Femur (tissue), 1 donor: Measurements from ENCODE around the gene CCNK.

Experiments
- DNase-seq: peaks from one replicate; pipeline ENCODE4 v3.0.0-alpha.2; 2017

CCNK gene

DNA sequence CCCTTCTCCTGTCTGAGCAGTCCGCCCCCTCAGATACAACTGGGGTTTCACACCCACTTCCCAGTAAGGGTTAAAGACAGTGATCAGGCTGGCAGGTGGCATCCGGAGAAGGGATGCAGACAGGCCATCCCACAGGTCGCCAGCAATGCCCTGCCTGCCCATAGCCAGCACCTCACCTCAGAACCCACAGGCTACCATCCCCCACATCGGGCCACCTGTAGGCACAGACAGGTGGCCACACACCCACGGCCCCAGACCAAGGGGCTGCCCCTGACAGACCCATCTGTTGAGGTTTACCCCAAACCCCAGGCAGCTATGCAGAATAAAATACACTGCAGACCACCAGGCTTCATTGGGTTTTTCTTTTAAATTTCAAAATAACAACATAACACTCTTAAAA lies 57.5 kb downstream of the CCNK start:
- no peak for DNase-seq

DNA sequence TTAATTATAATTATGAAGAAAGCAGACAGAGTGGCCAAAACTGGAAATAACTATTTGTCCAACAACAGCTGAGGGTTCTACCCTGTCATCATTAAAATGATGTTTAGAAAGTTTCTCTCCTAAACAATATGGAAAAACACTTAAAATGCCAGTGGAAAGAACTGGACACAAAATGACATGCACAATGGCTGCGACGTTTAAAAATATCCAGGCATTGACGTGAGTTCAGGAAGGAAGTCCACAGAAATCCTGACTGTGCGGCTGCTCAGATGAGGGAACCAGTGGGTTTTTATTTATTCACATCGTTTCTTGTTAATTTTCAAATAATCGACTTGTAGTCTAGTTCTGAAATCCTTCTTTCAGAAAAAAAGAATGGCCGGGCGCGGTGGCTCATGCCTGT lies 58.3 kb downstream of the CCNK start:
- DNase-seq: no peak

DNA sequence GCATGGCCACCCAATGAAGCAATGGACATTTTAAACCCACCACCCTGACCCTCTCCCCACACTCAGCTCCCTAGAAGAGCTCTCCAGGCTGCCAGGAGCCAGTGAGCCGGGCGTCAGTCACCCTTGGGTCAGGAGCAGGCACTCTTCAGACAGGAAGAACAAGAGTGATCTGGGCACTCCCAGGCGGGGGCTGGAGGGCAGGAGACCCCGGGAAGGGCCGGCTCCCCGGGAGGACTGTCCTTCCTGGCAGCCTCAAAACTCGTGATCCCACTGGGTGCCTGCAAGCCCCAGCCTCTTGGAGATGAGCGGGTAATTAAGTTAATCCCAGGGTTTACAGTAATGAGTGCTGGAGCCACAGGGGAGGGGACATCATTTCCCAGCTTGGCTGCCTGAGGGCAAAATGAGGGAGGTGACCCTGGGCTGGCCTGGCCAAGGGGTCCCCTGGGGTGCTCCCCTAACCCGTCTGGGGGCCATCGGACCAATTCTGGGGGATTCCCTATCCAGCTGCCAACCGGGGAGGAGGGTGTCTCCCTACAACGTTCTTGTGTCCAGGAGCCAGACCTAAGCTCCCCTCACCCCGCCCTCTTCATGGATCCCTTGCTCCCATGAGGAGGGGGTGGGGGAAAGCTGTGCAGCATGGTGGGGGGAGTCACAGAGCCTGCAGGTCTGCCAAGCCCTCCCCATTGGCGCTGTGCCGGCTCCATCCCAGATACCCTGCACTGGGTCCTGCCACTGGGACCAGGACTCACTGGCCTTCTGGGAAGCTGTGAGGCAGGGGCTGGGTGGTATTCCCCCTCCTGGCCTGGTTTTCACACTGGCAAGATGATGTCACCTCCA lies 59.2 kb downstream of the CCNK start:
- no peak for DNase-seq

- no peak for DNase-seq
These were observed 60.0 kb downstream of the CCNK start for GRCh38 chr14:99541211-99541610.

DNA sequence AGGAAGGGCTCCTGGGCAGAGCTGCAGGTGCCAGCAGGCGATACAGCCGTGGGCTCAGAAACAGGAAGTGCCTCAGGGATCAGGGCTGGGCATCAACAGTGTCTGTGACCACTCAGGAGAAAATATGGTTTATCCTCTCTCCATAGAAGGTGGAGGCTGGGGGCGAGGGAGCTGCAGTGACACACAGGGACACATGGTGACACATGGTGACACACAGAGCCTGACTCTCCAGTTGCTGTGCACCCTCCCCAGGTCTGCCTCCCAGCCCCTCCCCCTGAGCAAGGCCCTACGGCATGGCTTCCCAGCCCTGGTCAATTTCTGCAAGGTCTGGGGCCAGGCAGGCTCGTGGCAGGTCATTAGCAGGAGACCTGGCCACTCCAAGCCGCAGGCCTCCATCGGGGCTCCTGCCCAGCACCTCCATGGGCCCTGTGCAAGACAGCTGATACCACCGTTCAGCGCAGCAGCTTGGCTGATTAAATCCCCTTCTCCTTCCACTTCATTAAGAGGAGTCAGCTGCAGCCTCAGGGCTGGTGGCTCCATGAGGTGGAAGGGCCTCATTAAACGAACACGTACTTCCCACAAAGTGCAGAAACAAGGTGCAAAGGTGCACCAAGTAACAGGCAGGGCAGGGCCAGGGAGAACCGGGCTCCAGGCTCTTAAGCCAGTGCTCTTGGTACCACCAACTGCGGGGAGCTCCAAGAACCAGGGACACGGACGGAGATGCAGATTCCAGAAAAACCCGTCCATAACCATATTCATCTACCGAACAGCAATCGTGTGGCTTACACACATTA lies 60.7 kb downstream of the CCNK start:
- DNase-seq: no peak

DNA sequence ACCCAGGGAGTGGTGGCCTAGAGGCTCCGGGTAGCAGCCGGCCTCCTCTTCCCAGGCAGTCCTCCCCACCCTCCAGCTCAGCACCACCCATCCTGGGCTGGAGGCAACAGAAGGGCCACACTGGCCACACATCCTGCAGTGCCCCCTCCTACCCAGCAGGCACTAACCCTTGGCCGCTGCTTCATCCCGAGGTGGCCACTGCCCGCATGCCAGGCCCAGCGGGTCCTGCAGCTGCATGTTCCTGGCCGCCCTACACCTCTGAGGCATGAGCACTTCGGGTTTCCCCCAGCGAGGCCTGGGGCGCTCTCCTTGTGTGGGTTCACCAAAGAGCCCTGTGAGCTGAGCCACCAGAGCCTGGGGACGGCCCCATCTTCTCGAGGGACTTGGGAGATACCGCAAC lies 61.4 kb downstream of the CCNK start:
- DNase-seq: no peak

DNA sequence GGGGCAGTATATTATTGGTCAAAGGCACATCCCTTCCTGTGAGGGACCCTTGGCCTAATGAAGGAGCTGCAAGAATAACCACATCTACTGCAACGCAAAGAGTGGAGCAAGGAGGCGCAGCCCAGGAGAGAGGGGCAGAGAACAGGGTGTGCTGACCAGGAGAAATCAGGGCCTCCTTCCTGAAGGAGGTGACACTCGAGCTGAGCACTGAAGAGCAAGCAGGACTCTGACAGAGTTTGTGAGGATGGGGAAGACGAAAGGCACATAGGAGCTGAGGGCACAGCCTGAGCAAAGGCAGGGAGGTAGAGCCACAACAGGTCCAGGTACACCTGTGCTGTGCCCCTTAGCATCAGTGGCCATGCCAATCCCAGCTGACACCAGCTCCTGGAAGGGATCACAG lies 62.2 kb downstream of the CCNK start:
- no peak for DNase-seq

DNA sequence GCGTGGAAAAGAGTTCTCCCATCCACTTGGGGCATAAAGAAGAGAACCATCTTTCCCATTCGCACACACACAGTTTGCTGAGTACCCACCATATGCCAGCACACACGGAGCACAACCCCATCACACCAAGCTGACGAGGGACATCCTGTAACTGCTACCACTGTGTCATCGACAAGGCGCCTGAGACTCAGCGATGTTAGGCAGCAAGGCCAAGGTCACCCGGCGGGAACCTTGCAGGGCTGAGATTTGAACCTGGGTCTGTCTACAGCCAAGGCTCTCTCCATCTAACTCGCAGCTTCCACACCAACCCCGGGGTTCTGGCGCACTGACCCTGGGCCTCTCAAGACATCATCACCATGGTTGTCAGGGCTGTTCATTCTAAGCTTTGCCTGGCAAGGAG lies 62.8 kb downstream of the CCNK start:
- no peak for DNase-seq

DNA sequence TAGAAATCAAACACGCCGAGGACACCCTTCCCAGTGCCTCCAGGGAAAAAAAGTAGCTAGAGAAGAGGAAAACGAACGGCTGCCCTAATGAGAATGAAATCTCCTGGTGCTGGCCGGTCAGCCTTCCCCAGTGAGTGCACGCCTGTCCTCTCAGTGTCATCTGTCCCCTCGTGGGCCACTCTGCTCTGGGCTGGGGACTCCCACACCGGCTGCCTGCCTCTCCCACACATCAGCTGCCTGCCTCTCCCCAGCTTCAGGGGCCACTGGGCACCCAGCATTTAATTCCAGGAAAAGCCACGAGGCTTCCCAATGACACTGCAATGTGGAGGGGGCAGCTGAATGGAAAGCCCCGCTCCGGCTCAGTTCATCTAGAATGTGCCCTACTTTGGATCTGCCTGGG lies 63.8 kb downstream of the CCNK start:
- DNase-seq: no peak

DNA sequence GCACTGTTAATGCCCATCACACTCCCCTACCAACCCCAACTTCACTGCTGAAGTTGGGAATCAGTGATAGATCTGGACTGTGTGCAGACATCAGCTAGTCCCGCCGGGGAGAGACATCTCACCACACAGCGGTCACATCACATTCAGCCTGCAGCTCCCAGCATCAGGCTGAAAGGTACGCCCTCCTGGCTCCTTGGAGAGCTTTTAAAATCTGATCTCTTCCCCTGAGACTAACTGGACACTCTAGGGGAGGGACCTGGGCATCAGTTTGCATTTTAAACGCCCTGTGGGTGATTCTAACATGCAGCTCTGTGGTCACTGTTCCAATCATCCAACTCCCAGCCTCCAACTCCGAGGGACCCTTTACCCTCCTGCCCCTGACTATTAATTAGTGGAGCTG lies 64.4 kb downstream of the CCNK start:
- no peak for DNase-seq

- no peak for DNase-seq
These were observed 65.1 kb downstream of the CCNK start for GRCh38 chr14:99546234-99546879.

DNA sequence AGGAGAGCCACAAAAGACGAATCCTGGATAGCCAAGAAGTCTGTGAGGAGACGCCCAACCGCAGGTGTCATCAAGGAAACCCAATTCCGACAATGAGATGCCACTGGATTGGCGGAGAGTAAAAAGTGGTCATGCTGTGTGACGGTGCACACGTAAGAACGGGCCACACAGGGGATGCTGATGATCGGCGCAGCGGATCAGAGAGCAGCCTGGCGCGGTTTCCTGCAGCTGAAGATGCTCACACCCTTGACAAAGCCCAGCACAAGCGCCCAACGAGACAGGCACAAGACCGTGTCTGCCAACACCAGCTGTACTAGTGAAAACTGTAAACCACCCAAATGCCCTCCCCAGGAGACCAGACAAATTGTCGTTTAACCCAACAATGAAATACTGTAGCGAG lies 67.0 kb downstream of the CCNK start:
- DNase-seq: no peak

- no peak for DNase-seq
These were observed 67.8 kb downstream of the CCNK start for GRCh38 chr14:99548871-99549515.

- no peak for DNase-seq
These were observed 68.5 kb downstream of the CCNK start for GRCh38 chr14:99549684-99550083.

DNA sequence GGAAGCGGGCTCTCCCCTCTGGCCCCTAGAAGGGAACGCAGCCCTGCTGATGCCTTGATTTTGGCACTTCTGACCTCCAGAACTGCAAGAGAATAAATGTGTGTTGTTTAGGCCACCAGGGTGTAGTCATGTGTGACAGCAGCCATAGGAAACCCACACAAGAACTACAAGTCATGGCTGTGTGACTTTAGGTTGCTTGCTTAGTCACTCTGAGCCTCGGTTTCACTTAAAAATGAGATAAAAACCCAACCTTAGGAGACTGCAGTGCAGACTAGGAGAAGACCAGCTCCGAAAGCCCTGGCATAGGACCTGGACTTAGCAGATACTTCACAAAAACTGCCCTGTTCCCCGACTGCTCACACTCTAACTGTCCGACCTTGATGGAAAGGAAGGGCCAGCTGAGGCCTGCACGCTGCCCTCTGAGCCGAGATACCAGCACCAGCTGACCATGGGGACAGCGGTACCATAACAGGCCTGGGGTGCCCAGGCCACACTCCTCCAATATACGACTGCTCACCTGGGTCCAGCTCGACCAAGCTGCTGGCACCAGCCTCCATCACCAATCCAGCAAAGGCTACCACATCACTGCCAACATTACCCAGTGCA lies 69.3 kb downstream of the CCNK start:
- DNase-seq: no peak

GRCh38 chr14:99551034-99551922 lies 70.1 kb downstream of the CCNK start:
- no peak for DNase-seq

DNA sequence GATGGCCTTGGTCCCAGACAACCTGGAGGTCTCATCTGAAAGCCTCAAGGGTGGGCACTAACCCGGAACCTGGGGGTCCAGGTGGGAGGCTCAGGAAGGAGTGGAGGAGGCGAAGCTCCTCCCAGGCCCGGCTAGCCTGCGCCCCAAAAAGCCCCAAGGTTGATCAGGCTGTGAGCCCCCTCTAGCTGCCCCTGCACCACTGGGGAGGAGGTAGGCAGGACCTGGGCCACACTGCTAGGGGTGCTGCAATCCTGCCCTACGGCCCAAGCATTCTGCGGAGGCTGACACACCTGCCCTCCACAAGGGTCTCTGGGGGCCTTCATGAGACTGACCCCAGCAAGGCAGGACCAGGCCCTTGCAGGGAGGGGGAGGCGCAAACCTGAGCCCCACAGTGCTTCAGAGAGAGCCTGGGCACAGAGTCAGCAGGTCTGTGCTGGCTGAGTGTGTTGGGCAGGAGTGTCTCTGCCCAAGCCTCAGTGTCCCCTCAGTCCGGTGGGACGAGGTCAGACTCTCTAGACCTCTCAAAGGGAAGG lies 70.9 kb downstream of the CCNK start:
- DNase-seq: no peak

GRCh38 chr14:99552572-99553216 lies 71.5 kb downstream of the CCNK start:
- no peak for DNase-seq

DNA sequence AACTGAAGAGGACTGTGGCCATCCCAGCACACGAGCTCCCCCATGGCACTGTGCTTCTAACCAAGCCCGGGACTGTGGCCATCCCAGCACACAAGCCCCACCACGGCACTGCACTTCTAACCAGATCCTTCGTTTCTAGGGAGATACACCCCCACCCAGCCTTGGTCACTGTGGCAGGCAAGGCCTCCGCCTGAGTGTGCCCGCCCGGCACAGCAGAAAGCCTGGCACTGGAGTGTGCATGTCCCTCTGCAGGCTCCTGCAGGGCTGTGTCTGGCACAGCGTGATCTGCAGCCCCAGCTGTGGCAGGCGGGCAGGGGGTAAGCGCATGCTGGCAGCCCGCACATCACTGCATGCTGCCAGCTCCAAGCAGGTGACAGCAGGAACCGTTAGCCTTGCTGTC lies 73.0 kb downstream of the CCNK start:
- no peak for DNase-seq

DNA sequence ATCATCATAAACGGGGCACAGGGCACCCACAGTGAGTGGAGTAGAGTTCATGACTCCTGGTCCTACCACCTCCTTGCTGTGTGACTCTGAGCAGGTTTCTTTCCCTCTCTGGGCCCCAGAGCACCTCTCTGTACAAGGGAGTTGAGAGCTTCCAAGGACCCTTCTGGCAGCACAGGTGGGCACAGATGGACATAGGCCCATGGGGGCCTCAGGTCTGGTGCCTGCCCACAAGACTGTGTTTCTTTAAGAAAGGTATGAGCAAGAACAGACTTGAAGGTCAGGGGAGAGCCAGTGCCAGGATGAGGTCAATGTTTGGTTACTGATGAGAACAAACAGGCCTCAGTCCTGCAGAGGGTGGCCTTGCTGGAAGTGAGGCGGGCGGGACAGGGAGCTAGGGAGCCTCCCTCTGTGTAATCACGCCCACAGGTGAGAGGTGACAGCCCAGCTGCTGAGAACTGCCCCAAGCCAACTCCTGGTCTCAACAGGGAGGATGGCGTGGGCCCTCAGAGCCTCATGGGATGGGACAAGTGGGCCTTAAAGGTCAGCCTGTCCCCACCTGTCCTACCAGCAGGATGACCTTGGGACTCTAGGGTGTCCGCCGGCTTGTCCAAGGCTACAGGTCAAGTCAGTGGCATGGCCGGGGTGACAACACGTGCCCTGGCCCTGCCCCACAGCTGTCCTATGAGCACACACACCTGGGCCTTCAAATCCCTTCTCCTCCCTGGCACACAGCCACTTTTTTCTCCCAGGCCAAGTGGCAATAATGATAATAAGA lies 73.7 kb downstream of the CCNK start:
- DNase-seq: no peak
